NB4 (cell line): ENCODE measurements around the gene TPST1.

ENCODE experiments used
- TF ChIP-seq, protein P1 (sequence below): IDR thresholded peaks from one replicate; pipeline ENCODE4 v1.5.1; 2012; ENCODE audit warnings: low read depth, low read length
- TF ChIP-seq, protein P2 (sequence below): IDR thresholded peaks from 2 replicates; pipeline ENCODE4 v1.6.1; 2011; ENCODE audit warnings: low read depth, low read length

DNA sequence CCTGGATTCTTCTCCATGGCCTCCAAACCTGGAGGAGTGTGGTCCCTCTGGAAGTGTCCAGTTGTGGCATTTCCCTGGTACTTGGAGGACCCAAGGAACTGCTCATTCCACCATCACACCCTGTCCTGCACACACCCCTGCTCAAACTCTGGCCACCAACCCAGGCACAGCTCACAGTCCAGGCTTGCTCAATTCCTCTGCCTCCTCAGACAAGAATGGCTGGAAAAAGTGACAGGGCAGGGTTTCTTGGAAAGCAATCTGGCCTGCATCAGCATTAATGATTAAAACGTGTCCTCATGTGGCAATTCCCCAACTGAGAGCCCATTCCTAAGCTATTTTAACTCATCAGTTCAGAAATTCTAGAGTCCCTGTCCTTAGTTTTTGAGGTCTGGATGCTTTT, 17.2 kb upstream of the TPST1 start:
- TF ChIP-seq, protein P1, sequence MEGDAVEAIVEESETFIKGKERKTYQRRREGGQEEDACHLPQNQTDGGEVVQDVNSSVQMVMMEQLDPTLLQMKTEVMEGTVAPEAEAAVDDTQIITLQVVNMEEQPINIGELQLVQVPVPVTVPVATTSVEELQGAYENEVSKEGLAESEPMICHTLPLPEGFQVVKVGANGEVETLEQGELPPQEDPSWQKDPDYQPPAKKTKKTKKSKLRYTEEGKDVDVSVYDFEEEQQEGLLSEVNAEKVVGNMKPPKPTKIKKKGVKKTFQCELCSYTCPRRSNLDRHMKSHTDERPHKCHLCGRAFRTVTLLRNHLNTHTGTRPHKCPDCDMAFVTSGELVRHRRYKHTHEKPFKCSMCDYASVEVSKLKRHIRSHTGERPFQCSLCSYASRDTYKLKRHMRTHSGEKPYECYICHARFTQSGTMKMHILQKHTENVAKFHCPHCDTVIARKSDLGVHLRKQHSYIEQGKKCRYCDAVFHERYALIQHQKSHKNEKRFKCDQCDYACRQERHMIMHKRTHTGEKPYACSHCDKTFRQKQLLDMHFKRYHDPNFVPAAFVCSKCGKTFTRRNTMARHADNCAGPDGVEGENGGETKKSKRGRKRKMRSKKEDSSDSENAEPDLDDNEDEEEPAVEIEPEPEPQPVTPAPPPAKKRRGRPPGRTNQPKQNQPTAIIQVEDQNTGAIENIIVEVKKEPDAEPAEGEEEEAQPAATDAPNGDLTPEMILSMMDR: no peak
- TF ChIP-seq, protein P2, sequence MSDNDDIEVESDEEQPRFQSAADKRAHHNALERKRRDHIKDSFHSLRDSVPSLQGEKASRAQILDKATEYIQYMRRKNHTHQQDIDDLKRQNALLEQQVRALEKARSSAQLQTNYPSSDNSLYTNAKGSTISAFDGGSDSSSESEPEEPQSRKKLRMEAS: no peak
